ENCODE results near the gene FBXW11. TPM values are rescaled to one million over a fixed set of nuclear protein-coding genes. Genes with fewer than 3 reads are reported as not detected.

FBXW11 gene
- total RNA-seq, 1 experiment from 2014 or later: 85.3 TPM

- no peak overlapping the region for H2BK12ac ChIP-seq (ENCODE audit: insufficient read length, low read depth, low read length)
- H3K9ac ChIP-seq (ENCODE audit: extremely low read depth, insufficient read length, low read length): no peak overlapping the region
- Mint-ChIP-seq H3K27ac (no peak overlapping the region), H3K4me1 (peaks cover 0 to 4% of the 10 kb centered on the region in 2 experiments; a peak in 1 of 4 replicates), H3K36me3 (ENCODE audit: insufficient read depth in 1 of 3, low read depth in 3 of 3) (no peaks in the 10 kb centered on the region), H3K9me3 (peaks cover 0 to 4% of the 10 kb centered on the region in 2 experiments; a peak in 3 of 5 replicates), H3K4me3 (no peak overlapping the region), H3K27me3 (ENCODE audit: low read depth) (peaks cover 16% of the 10 kb centered on the region)
- H3K4me2 ChIP-seq (ENCODE audit: insufficient read depth, insufficient read length, low read length): no peak overlapping the region
- no peak for TF ChIP-seq CTCF (conservative IDR thresholded peaks at IDR 0.05)
- H2BK20ac ChIP-seq (ENCODE audit: low read depth, low read length, poor library complexity, severe bottlenecking): no peak overlapping the region
- H3K18ac ChIP-seq (ENCODE audit: insufficient read length, low read depth, low read length): no peak overlapping the region
- no peaks in the 10 kb centered on the region for H3K23me2 ChIP-seq (ENCODE audit: insufficient read length, low read depth, low read length, poor library complexity, severe bottlenecking)
- WGBS (ENCODE audit: extremely low coverage, insufficient read length, low lambda C conversion rate): no CpG with 5 or more reads among the region's 4 CpGs
- no peaks in the 10 kb centered on the region for H3K9me3 ChIP-seq (ENCODE audit: control insufficient read depth, low read depth, low read length)
- no peak overlapping the region for H2AK5ac ChIP-seq (ENCODE audit: insufficient read length, low read length)
- H3K27ac ChIP-seq (ENCODE audit: insufficient read length, low read depth, low read length): no peak overlapping the region
- H3K4ac ChIP-seq (ENCODE audit: low read depth, low read length): no peak overlapping the region
- no peaks in the 10 kb centered on the region; the same call in 1 of the 2 replicates for H3K27me3 ChIP-seq (ENCODE audit: insufficient read depth, low read length)
- H2BK5ac ChIP-seq (ENCODE audit: insufficient read length, low read length): no peak overlapping the region
- no peak overlapping the region for H3K56ac ChIP-seq (ENCODE audit: insufficient read length, low read depth, low read length)
- H3K14ac ChIP-seq (ENCODE audit: insufficient read depth, low read length): no peak overlapping the region
- H3K79me1 ChIP-seq (ENCODE audit: insufficient read depth, low read depth, low read length, poor library complexity, severe bottlenecking): no peaks in the 10 kb centered on the region
- H4K20me1 ChIP-seq (ENCODE audit: control insufficient read depth, insufficient read depth, insufficient read length): no peaks in the 10 kb centered on the region
- H4K5ac ChIP-seq (ENCODE audit: insufficient read length, low read depth, low read length): no peak overlapping the region
- no peak overlapping the region for H4K8ac ChIP-seq (replicated peaks; ENCODE audit: insufficient read length, low read depth, low read length)
- no peak overlapping the region for H2BK120ac ChIP-seq (ENCODE audit: low read depth, low read length, poor library complexity, severe bottlenecking)
- no peak overlapping the region for H3T11ph ChIP-seq (ENCODE audit: low read length)
- H2BK15ac ChIP-seq (ENCODE audit: low read depth, low read length): no peak overlapping the region
- no peaks in the 10 kb centered on the region for H3K79me2 ChIP-seq (ENCODE audit: insufficient read depth, low read length)
- H3K23ac ChIP-seq (ENCODE audit: insufficient read length, low read depth, low read length): no peak overlapping the region
- H4K91ac ChIP-seq (ENCODE audit: insufficient read length, low read depth, low read length): no peak overlapping the region
- DNase-seq: no peak
- H2AFZ ChIP-seq (ENCODE audit: low read length): no peak overlapping the region
- H3K4me1 ChIP-seq (ENCODE audit: insufficient read depth, low read length): no peaks in the 10 kb centered on the region
Measured at GRCh38 chr5:171813270-171813669, 193.2 kb downstream of the FBXW11 start.

Other genes starting within 250 kb of the FBXW11 start
- not detected in 2 replicates for gene SMIM23, start 220.8 kb downstream of the FBXW11 start, total RNA-seq (2021)
- 14.6 and 16.3 TPM in 2 replicates for gene STK10, start 181.6 kb upstream of the FBXW11 start, total RNA-seq (2021)
- not detected in 2 replicates for gene EFCAB9, start 187.5 kb upstream of the FBXW11 start, total RNA-seq (2021)